SJCRH30 (cell line): ENCODE measurements around the gene GALNT8. TPM values are rescaled to one million over a fixed set of nuclear protein-coding genes. Genes with fewer than 3 reads are reported as not detected.
A peak's percentile ranks its signal among the peaks of the same experiment; 100 is the strongest.
"Not testable (repeated sequence)": the region's sequence is repeated elsewhere in the genome, so short reads cannot be mapped to it uniquely, and the experiment has no call there.

Source experiments
- DNase-seq, 2 experiments: peaks; one replicate each; pipeline ENCODE4 v3.0.0-alpha.2; 2015 to 2020
- H3K27ac ChIP-seq: fragments of 250-450 bp; sonication (Bioruptor Pico); 2 replicates; pipeline ENCODE4 v1.5.1; 2020; ENCODE audit warnings: mild to moderate bottlenecking, moderate library complexity
- H3K27me3 ChIP-seq: fragments of 250-450 bp; sonication (Bioruptor Pico); 2 replicates; pipeline ENCODE4 v1.5.1; 2020; ENCODE audit warnings: mild to moderate bottlenecking, moderate library complexity
- H3K36me3 ChIP-seq: fragments of 250-450 bp; sonication (Bioruptor Pico); 2 replicates; pipeline ENCODE4 v1.5.1; 2020; ENCODE audit warnings: mild to moderate bottlenecking, moderate library complexity
- H3K4me1 ChIP-seq: fragments of 250-450 bp; sonication (Bioruptor Pico); 2 replicates; pipeline ENCODE4 v1.5.1; 2020; ENCODE audit warnings: mild to moderate bottlenecking, moderate library complexity
- H3K4me3 ChIP-seq: fragments of 250-450 bp; sonication (Bioruptor Pico); 2 replicates; pipeline ENCODE4 v1.5.1; 2020; ENCODE audit warnings: mild to moderate bottlenecking, moderate library complexity
- H3K9me3 ChIP-seq: fragments of 250-450 bp; sonication (Bioruptor Pico); replicated peaks from 2 replicates; pipeline ENCODE4 v1.5.1; 2020; ENCODE audit warnings: mild to moderate bottlenecking, moderate library complexity
- total RNA-seq: library from RNA; depleted of rRNA; stranded (reverse); fragments of >200 nt; shearing (Covaris generic); gene quantifications from 2 replicates; pipeline ENCODE4 v1.2.3, GENCODE V29; 2014; rRNA removed

GALNT8 gene
- 0.10 TPM in 1 of 2 replicates, not detected in the other for total RNA-seq

GRCh38 chr12:4719821-4720636, at the start of gene GALNT8:
TSS of gene GALNT8 (plus strand) at chr12:4720400. CDS start at chr12:4720678, 278 bp downstream.
- no peak within 1 kb of the TSS for H3K4me3 ChIP-seq
- no peaks in the 10 kb centered on the region for H3K36me3 ChIP-seq
- no peaks in the 10 kb centered on the region for H3K9me3 ChIP-seq
- peaks cover 17% of the 10 kb centered on the region; the same call in 1 of the 2 replicates for H3K27me3 ChIP-seq
- H3K27ac ChIP-seq = no peak within 1 kb of the TSS
- H3K4me1 ChIP-seq = peaks cover 7% of the 10 kb centered on the region
- DNase-seq = no peak

- H3K27me3 ChIP-seq = no peaks in the 10 kb centered on the region
- H3K27ac ChIP-seq = no peak overlapping the region
- H3K4me1 ChIP-seq = no peaks in the 10 kb centered on the region
- no peak overlapping the region for H3K4me3 ChIP-seq
- no peak for DNase-seq
- H3K9me3 ChIP-seq = no peaks in the 10 kb centered on the region
- H3K36me3 ChIP-seq = peaks cover 21% of the 10 kb centered on the region
Observed at GRCh38 chr12:4679711-4680110, 40.5 kb upstream of the GALNT8 start.

- Histone ChIP-seq H3K4me1 (no peaks in the 10 kb centered on the region), H3K9me3 (no peaks in the 10 kb centered on the region; the same call in 1 of the 2 replicates), H3K27ac (no peak overlapping the region), H3K4me3 (no peak overlapping the region), H3K27me3 (no peaks in the 10 kb centered on the region), H3K36me3 (peaks cover 26% of the 10 kb centered on the region)
- DNase-seq = no peak
Observed at GRCh38 chr12:4681732-4682131, 38.5 kb upstream of the GALNT8 start.

GRCh38 chr12:4685317-4685716, 34.9 kb upstream of the GALNT8 start:
- DNase-seq = no peak
- Histone ChIP-seq H3K27ac (no peak overlapping the region), H3K36me3 (peaks cover 42% of the 10 kb centered on the region), H3K9me3 (no peaks in the 10 kb centered on the region; the same call in 1 of the 2 replicates), H3K4me1 (no peaks in the 10 kb centered on the region), H3K27me3 (no peaks in the 10 kb centered on the region), H3K4me3 (no peak overlapping the region)

GRCh38 chr12:4690760-4691159, 29.4 kb upstream of the GALNT8 start:
- Histone ChIP-seq H3K27ac (no peak overlapping the region), H3K4me3 (no peak overlapping the region), H3K36me3 (peaks cover 24% of the 10 kb centered on the region), H3K4me1 (no peaks in the 10 kb centered on the region), H3K9me3 (no peaks in the 10 kb centered on the region; the same call in 1 of the 2 replicates), H3K27me3 (no peaks in the 10 kb centered on the region)
- DNase-seq = no peak

GRCh38 chr12:4700621-4701026, 19.6 kb upstream of the GALNT8 start:
- peak; percentile 8 to 10 for DNase-seq
- H3K27ac ChIP-seq = no peak overlapping the region
- no peaks in the 10 kb centered on the region for H3K36me3 ChIP-seq
- H3K4me1 ChIP-seq = no peaks in the 10 kb centered on the region
- no peaks in the 10 kb centered on the region for H3K9me3 ChIP-seq
- no peaks in the 10 kb centered on the region for H3K27me3 ChIP-seq
- no peak overlapping the region for H3K4me3 ChIP-seq

GRCh38 chr12:4701395-4702190, 18.6 kb upstream of the GALNT8 start:
- Histone ChIP-seq H3K9me3 (no peaks in the 10 kb centered on the region), H3K27ac (no peak overlapping the region), H3K4me3 (no peak overlapping the region), H3K36me3 (no peaks in the 10 kb centered on the region), H3K27me3 (no peaks in the 10 kb centered on the region), H3K4me1 (0 out of 2 replicates have a peak, but pooled peaks cover 4% of the 10 kb centered on the region)
- peak; percentile 10 to 11 for DNase-seq

- 0 out of 2 replicates have a peak, but pooled peaks cover 4% of the 10 kb centered on the region for H3K4me1 ChIP-seq
- H3K27me3 ChIP-seq = no peaks in the 10 kb centered on the region
- H3K27ac ChIP-seq = no peak overlapping the region
- no peak overlapping the region for H3K4me3 ChIP-seq
- H3K36me3 ChIP-seq = no peaks in the 10 kb centered on the region
- H3K9me3 ChIP-seq = no peaks in the 10 kb centered on the region
- no peak for DNase-seq
Observed at GRCh38 chr12:4703676-4704075, 16.5 kb upstream of the GALNT8 start.

- no peaks in the 10 kb centered on the region for H3K9me3 ChIP-seq
- H3K4me3 ChIP-seq = no peak overlapping the region
- no peaks in the 10 kb centered on the region for H3K36me3 ChIP-seq
- H3K27ac ChIP-seq = no peak overlapping the region
- 0 out of 2 replicates have a peak, but pooled peaks cover 4% of the 10 kb centered on the region for H3K4me1 ChIP-seq
- DNase-seq = no peak
- H3K27me3 ChIP-seq = no peaks in the 10 kb centered on the region
Observed at GRCh38 chr12:4705824-4706223, 14.4 kb upstream of the GALNT8 start.

GRCh38 chr12:4707306-4707705, 12.9 kb upstream of the GALNT8 start:
- no peak for DNase-seq
- Histone ChIP-seq H3K4me1 (0 out of 2 replicates have a peak, but pooled peaks cover 4% of the 10 kb centered on the region), H3K36me3 (no peaks in the 10 kb centered on the region), H3K27ac (no peak overlapping the region), H3K27me3 (no peaks in the 10 kb centered on the region), H3K9me3 (no peaks in the 10 kb centered on the region), H3K4me3 (no peak overlapping the region)

GRCh38 chr12:4710113-4710512, 10.1 kb upstream of the GALNT8 start:
- Histone ChIP-seq H3K9me3 (no peaks in the 10 kb centered on the region), H3K27ac (no peak overlapping the region), H3K36me3 (no peaks in the 10 kb centered on the region), H3K27me3 (no peaks in the 10 kb centered on the region), H3K4me3 (no peak overlapping the region), H3K4me1 (0 out of 2 replicates have a peak, but pooled peaks cover 4% of the 10 kb centered on the region)
- DNase-seq = no peak

- H3K27ac ChIP-seq = no peak overlapping the region
- DNase-seq = no peak
- H3K36me3 ChIP-seq = no peaks in the 10 kb centered on the region
- peaks cover 7% of the 10 kb centered on the region; the same call in 1 of the 2 replicates for H3K27me3 ChIP-seq
- H3K4me1 ChIP-seq = no peaks in the 10 kb centered on the region
- H3K4me3 ChIP-seq = no peak overlapping the region
- no peaks in the 10 kb centered on the region for H3K9me3 ChIP-seq
Observed at GRCh38 chr12:4714879-4715278, 5.3 kb upstream of the GALNT8 start.

GRCh38 chr12:4717806-4718205, 2.4 kb upstream of the GALNT8 start:
- Histone ChIP-seq H3K4me3 (no peak overlapping the region), H3K27ac (no peak overlapping the region), H3K27me3 (peaks cover 17% of the 10 kb centered on the region; the same call in 1 of the 2 replicates), H3K4me1 (no peaks in the 10 kb centered on the region), H3K9me3 (no peaks in the 10 kb centered on the region), H3K36me3 (no peaks in the 10 kb centered on the region)
- no peak for DNase-seq

GRCh38 chr12:4720637-4720995, 416 bp downstream of the GALNT8 start:
- Histone ChIP-seq H3K27me3 (peaks cover 15% of the 10 kb centered on the region; the same call in 1 of the 2 replicates), H3K4me3 (no peak overlapping the region), H3K9me3 (no peaks in the 10 kb centered on the region), H3K27ac (no peak overlapping the region), H3K4me1 (peaks cover 10% of the 10 kb centered on the region), H3K36me3 (no peaks in the 10 kb centered on the region)
- no peak for DNase-seq

GRCh38 chr12:4721587-4721986, 1.4 kb downstream of the GALNT8 start:
- DNase-seq, H3K4me3 ChIP-seq, H3K4me1 ChIP-seq, H3K36me3 ChIP-seq, H3K9me3 ChIP-seq, H3K27ac ChIP-seq: not testable (repeated sequence)
- peaks cover 12% of the 10 kb centered on the region; the same call in 1 of the 2 replicates for H3K27me3 ChIP-seq
